GM19372 (cell line): ENCODE results near the gene SGK2.
A peak's percentile ranks its signal among the peaks of the same experiment; 100 is the strongest.

Experiments used
- ATAC-seq: cut with Tn5 transposase; IDR thresholded peaks from one replicate; pipeline ENCODE4 v1.9.1; 2021; ENCODE audit warnings: mild to moderate bottlenecking, low read depth, moderate library complexity; ENCODE audit not compliant: unreplicated experiment

Gene SGK2

DNA sequence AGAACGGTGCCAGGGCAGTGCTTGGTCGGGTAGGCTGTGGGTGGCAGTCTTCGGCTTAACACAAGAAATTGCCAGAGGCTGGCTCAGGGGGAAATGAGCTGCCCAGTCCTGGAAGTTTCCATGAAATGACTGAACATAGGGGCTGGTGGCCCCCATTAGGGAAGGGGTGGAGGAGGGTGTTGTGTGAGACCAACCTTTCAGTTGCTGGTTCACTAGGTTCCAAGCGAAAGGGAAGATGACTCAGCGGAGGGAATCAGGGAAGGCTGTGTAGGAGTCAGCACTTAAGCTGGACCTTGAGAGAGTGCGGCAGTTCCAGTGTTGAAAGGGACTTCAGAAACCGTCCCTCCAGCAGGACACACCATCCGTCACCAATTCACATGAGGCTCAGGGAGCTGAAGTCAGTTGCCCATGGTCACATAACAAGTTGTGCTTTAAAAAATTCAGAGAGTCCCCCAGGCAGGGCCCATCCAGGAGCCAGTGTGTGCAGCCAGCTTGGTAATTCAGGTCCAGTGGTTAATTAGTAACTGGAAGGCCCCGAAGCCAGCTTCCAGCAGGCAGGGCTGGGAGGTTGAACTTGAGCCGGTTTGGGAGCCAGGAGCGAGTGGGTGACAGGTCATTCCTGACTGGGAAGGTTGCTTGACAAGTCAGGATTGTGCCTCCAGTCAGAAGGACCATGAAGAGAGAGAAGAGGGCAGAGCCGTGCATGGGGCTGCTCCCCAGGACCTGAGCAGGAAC lies at the start of gene SGK2:
TSS of gene SGK2 (plus strand) at position 616 of the 735 bp plus-strand sequence. CDS start 7,469 bp downstream, outside the sequence.
- ATAC-seq, result no peak

GRCh38 chr20:43511879-43512278 lies 46.9 kb upstream of the SGK2 start:
- ATAC-seq, result no peak

DNA sequence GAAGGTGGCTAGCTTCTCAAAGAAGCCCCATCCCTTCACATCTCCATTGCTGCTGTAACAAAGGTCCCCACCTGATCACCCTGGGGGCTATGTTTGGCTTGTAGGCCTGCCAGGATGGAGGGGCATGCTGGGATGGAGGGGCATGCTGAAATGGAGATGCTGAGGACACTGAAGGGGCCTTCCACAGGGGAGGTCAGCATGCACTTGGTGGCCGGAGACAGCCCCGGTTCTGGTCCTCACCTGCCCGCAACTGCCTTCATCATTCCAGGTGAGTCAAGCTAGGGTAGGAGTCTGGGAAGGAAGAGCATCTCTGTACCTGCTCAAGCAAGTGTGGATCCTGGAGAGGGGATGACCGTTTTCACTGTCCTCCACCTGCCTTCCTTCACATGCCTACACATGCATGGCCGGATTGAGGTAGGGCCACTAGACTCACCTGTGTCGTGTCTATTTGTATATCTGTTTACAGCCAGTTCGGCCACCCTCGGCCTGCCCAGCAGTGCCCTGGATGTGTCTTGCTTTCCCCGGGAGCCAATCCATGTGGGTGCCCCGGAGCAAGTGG lies 45.4 kb upstream of the SGK2 start:
- ATAC-seq, result peak; percentile 3

GRCh38 chr20:43513931-43514647 lies 44.7 kb upstream of the SGK2 start:
- peak; percentile 82 for ATAC-seq

- peak; percentile 10 for ATAC-seq
Observed at GRCh38 chr20:43514648-43514999, 44.2 kb upstream of the SGK2 start.

GRCh38 chr20:43515628-43516027 lies 43.2 kb upstream of the SGK2 start:
- no peak for ATAC-seq

DNA sequence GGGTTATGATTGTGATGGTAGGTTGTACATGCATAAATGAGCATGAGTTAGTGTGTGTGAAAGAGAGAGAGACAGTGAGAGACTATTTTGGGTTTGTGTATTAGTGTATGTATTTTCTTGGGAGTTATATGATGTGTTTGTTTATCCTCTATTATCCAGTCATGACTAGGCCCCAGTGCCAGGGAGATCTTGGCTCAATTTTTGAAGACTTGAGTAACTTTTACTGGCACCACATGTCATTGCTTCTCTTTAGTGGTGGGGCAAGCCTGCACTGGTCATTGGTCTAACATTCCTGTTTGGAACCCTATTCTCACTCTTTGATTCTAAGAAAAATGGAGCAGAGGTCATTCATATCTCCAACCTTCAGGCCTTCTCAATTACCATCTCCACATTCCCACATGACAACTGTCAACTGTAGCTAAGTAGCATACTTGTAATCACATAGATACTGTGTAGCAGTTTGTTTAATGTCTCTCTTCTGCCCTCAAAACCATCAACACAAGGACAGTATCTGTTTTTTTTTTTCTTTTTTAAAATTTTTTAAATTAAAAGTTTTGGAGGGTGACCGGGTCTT lies 42.5 kb upstream of the SGK2 start:
- ATAC-seq, result no peak

DNA sequence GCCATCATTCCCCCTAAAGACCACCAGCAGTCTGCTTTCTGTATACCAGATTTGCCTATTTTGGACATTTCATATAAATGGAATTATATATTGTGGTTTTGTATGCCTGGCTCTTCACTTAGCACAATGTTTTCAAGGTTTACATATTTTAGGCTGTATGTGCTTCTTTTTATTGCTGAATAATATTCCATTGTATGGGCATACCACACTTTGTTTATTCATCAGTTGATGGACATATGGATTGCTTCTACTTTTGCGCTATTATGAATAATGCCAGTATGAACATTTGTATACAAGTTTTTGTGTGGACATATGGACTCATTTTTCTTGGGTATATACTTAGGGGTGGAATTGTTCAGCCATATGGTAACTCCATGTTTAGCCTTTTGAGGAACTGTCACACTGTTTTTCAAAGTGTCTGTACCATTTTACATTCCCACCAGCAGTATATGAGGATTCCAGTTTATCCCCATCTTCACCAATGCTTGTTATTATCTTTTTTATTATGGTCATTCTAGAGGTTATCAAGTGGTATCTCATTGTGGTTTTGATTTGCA lies 38.7 kb upstream of the SGK2 start:
- no peak for ATAC-seq

DNA sequence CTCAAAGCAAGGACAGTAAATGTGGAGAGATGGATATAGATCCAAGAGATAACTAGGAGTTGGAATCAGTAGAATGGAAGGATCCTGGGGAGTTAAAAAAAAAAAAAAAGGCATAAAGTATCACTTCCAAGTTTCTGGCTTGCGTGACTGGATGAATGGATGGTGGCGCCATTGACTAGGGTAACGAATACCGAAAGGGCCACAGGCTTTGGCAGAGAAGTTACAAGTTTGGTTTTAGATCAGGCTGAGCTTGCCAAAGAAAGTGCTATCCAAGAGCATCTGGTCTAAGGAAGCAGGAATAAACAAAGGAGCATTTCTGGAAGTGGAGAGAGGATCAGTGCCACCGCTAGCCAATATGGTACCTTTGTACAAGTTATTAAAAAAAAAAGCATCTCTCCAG lies 33.8 kb upstream of the SGK2 start:
- no peak for ATAC-seq

GRCh38 chr20:43528258-43528875 lies 30.5 kb upstream of the SGK2 start:
- no peak for ATAC-seq

DNA sequence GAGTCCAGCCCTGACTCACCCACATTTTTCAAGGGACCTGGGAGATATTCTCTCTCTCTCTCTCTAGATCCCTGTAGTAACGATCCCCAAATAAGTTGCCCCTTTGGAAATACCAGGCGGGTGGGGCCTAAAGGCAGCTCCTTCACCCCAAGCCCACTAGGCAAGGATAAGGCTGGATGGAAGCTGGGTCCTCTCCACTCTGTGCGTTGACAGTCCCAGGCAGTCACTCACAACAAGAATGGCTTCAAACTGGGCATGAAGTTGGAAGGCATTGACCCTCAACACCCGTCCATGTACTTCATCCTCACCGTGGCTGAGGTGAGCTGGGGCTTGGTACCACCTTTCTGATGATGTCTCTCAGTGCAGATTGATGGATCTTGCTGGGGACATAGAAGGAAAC lies 29.8 kb upstream of the SGK2 start:
- no peak for ATAC-seq

DNA sequence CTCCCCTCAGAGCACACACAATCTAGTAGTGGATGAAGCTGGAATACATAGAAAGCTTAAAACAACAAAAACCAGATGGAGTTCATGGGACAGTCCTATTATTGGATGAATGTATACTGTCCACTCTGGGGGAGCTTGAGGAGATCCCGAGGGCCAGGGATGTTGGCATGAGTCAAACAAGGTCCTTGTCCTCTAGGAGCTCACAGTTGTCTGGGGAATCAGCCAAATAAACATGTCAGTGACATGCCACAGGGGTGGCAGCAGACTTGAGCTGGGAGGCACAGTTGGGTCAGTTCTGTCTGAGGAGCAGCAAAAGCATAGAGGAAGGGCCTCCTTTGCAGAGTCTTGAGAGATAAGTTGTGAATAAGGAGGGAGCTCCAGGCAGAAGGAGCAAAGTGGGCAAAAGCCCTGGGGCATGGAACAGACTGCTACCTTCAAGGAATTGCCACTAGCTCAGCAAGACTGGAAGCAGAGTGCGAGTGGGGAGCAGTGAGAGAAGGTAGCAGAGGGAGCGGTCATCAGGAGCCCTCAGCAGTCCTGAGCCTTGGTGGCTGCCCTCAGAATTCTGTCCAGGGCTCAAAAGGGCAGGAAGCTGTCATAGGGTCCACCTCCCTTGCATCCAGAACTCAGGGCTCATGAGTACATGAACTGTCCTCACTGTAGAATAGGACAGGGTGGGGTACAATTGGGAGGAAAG lies 29.2 kb upstream of the SGK2 start:
- ATAC-seq, result no peak

DNA sequence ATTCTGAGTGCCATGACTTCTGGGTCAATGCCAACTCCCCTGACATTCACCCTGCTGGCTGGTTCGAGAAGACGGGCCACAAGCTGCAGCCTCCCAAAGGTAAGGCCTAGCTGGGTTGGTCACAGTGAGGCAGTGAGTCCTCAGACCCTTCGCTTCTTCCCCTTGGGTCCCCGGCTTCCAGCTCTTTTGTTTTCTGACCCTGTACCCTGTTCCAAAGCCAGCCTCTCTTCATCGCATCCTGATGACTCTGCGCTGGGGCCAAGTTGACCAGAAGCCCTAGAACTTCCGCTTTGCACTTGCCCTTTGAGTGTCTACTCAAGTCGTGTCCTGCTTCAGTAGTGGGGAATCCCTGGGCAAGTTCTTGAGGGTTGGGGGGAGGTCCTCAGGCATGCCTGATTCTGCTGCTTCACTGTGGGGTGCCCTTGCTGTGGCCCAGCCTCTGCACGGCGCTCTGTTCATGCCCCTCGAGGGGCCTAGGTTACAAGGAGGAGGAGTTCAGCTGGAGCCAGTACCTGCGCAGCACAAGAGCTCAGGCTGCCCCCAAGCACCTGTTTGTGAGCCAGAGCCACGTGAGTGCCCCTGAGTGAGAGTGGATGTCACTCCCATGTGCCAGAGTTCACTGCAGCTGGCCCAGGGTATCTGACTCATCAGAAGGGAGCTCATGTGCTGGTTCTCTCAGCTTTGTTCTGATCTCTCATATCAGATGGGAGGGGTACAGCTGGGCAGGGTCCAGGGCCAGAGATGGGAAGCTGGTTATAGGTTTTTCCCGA lies 28.3 kb upstream of the SGK2 start:
- no peak for ATAC-seq

GRCh38 chr20:43531091-43531443 lies 27.8 kb upstream of the SGK2 start:
- ATAC-seq, result no peak

DNA sequence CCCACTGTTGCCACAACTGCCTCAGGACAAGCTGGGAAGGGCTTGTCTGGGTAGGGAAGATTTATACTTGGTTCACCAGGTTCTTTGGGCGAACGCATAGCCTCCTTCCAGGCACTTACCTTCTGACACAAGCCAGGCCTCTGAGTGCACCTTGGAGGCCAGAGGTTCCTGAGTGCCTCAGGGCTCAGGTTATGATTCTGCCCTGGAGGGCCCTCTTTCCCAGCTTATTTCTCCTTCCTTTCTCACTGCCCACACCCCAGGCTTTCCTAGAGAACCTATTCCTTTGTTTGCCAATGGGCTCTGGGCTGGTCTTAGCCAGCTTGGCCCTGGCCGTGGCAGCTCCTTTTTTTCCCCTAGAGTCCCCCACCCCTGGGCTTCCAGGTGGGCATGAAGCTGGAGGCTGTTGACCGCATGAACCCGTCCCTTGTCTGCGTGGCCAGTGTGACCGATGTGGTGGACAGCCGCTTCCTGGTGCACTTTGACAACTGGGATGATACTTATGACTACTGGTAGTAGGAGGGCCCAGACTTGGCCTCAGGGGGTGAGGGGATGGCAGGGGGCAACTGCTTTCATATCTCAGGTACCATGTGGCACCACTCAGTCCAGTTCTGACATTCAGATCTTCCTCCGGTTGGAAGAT lies 26.3 kb upstream of the SGK2 start:
- no peak for ATAC-seq

- ATAC-seq, result no peak
Observed at GRCh38 chr20:43533060-43533459, 25.8 kb upstream of the SGK2 start.

GRCh38 chr20:43534016-43534415 lies 24.8 kb upstream of the SGK2 start:
- ATAC-seq, result no peak

GRCh38 chr20:43534791-43535350 lies 24.0 kb upstream of the SGK2 start:
- no peak for ATAC-seq
